GM12875 (cell line): ENCODE data around the gene PBX1.

Experiments
- H3K4me3 ChIP-seq: one replicate; pipeline ENCODE4 v1.5.1; 2011; ENCODE audit warnings: low read depth, low read length, control low read depth
- CTCF ChIP-seq: IDR thresholded peaks from 2 replicates; pipeline ENCODE4 v1.5.1; 2011; ENCODE audit warnings: low read depth, mild to moderate bottlenecking, control low read depth, inconsistent platforms, low read length, moderate library complexity, borderline replicate concordance; ENCODE audit not compliant: insufficient read depth

PBX1 gene

DNA sequence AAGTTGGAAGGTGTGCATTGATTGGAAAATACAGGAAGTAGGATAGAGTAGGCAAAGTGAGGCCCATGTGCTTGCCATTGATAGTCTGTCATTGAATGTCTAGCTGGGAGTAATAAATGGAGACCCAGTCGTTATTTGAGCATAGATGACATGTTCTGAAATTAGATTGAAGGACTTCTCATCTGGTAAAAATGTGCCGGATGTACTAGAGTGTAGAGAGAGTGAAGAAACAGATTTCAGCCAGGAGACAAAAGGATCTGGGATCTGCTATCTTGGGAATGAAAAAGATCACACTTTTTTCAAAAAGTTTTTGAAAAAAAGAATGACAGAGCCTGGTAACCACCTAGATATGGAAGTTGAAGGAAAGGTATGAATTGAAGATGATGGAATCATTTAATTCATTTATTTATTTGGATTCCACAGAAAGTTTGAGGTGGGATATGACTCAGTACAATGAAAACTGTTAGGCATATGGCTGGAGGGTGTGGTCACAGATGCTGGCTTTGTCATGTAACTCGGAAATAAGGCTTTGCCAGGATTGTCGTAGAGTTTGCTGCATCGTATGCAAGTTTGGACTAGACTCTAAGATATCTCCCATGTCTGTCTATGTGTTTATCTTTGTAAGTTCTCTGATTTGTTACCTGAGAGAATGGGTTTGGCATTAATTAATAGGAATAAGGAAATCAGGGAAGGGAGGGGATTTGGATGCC, 137.1 kb downstream of the PBX1 start:
- no peak for TF ChIP-seq CTCF
- no peak overlapping the region for H3K4me3 ChIP-seq

DNA sequence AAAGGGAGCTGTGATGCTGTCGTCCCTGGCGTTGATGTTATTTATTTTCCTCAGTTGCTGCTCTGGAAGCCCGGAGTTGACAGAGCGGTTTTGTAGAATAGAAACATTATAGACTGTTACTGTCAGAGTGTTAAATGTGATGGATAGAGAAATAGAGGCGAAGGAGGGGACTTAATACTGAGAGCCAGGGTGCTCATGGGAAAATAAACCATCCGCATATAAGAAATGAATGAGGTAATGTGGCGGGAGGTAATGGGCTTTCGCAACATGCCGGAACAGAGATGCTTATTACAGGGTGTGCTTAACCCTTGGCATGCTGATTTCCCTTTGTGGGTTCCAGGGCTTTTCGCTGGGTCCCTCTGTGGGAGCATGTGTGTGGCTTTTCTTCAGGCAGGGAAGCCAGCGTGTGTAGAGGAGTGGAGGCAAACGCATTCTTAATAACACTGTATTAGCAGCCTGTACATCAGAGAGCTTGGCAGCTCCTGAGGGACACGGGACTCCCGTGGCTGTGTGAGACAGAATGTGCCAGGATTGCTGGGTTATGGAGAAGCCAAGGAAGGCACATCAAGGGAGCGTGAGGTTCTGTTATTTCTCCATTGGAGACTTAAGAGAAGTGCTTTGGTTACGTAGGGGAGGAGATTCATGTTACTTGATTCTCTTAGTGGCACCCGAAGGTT, 141.0 kb downstream of the PBX1 start:
- H3K4me3 ChIP-seq: no peak overlapping the region
- TF ChIP-seq CTCF: no peak

DNA sequence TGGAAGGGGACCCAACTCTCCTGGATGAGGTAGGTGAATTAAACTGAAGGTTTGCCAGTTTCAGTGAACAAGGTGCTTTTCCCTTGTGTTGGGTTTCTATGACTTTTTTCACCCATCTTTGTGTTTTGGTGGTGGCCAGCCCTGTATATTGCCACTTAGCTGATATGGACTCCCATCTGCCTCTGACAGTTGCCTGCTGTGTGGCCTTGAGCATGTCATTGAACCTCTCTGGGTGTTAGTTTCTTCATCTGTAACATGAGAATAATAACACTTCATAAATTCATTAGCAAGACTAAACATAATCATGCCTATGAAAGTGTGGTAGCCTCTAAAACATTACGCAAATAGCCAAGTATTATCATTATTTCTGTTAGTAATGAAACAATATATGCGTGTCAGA, 141.7 kb downstream of the PBX1 start:
- TF ChIP-seq CTCF: no peak
- no peak overlapping the region for H3K4me3 ChIP-seq

- no peak overlapping the region for H3K4me3 ChIP-seq
- TF ChIP-seq CTCF: no peak
Observed at GRCh38 chr1:164701189-164701761, 142.3 kb downstream of the PBX1 start.

DNA sequence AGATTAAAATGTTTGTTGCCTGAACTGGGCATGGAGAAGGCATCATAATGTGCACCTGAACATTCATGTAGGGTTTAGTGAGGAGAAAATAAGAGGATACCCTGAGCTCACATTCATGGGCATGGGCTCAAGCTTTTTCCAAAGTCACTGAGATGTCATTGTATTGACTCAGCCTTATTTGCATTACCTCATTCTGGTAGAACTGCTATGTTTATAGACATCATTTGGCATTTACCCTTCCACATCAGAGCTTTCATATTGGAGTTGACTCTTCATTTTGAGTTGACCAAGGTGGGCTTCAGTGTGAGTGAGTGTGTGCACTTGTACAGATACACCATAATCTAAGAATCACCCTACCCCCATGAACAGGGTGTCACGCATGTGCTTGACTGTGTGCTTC, 143.2 kb downstream of the PBX1 start:
- TF ChIP-seq CTCF: no peak
- H3K4me3 ChIP-seq: no peak overlapping the region

GRCh38 chr1:164702664-164703063, 143.7 kb downstream of the PBX1 start:
- no peak for TF ChIP-seq CTCF
- no peak overlapping the region for H3K4me3 ChIP-seq

GRCh38 chr1:164703463-164703862, 144.5 kb downstream of the PBX1 start:
- no peak for TF ChIP-seq CTCF

More at GRCh38 chr1:164703463-164703862, 144.5 kb downstream of the PBX1 start:
- no peak overlapping the region for H3K4me3 ChIP-seq
